ENCODE measurements around the gene UCN3.
"Not testable (repeated sequence)": the region's sequence is repeated elsewhere in the genome, so short reads cannot be mapped to it uniquely, and the experiment has no call there.

UCN3 gene

DNA sequence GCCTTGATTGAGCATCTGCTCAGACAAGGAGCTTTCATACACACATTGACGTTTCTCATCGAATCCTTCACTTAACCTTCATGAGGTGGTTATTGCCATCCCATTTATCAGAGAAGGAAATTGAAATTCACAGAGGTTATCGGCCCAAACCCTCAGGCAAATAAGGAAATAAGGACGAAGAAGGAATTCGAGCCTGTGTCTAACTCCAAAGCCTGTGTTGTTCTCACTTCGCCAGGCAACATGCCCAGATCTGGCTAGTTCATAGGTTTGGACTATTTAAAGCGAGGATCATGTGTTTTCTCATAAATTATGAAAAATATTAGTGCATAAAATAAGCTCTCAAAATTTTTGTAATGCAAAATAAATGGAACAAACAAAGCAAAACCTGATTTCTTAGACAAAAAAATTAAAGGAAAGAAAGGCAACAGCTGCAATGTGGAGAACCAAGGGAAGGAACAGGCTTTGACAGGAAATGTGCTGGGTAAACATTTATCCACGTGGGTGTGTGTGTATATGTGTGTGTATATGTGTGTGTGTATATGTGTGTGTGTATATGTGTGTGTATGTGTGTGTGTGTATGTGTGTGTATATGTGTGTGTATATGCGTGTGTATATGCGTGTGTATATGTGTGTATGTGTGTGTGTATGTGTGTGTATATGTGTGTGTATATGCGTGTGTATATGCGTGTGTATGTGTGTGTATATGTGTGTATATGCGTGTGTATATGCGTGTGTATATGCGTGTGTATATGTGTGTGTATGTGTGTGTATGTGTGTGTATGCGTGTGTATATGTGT, 4.8 kb downstream of the UCN3 start:
- no peak for DNase-seq (ENCODE audit: low spot score)

DNA sequence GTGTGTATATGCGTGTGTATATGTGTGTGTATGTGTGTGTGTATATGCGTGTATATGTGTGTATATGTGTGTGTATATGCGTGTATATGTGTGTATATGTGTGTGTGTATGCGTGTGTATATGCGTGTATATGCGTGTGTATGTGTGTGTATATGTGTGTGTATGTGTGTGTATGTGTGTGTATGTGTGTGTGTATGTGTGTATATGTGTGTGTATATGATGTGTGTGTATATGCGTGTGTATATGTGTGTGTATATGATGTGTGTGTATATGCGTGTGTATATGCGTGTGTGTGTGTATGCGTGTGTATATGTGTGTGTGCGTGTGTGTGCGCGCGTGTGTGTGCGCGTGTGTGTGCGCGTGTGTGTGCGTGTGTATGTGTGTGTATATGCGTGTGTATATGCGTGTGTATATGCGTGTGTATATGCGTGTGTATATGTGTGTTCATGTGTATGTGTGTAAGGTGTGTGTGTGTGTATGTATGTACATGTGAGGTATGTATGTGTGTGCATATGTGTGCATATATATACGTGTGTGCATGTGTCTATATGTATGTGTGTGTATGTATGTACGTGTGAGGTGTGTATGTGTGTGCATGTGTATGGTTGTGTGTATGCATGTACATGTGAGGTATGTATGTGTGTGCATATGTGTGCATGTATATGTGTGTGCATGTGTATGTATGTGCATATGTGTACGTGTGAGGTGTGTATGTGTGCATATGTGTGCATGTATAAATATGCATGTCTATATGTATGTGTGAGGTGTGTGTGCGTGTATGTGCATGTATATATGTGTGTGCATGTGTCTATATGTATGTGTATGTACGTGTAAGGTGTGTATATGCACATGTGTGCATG, 6.0 kb downstream of the UCN3 start:
- DNase-seq (ENCODE audit: low spot score): no peak

- DNase-seq (ENCODE audit: low spot score): no peak
Observed at GRCh38 chr10:5373307-5373706, 8.5 kb downstream of the UCN3 start.

DNA sequence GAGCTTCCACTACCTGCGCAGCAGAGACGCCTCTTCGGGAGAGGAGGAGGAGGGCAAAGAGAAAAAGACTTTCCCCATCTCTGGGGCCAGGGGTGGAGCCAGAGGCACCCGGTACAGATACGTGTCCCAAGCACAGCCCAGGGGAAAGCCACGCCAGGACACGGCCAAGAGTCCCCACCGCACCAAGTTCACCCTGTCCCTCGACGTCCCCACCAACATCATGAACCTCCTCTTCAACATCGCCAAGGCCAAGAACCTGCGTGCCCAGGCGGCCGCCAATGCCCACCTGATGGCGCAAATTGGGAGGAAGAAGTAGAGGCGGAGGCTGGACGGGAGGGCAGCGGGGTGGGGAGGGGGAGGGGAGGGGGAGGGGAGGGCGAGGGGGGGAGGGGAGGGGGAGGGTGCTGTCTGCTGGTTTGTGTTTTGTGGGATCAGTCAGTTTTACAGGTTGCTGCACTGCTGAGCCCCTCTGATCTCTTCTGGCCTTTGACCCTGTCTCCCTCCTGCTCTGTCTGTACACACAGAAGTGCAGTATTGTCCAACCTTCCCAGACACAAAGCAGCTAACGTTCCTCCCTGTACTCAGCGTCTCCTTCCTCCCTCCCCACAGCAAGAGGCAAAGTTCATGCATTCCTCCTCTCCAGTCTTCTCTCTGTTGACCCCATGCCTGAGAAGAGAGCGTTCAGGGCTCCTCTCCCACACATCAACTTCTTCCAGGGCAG, 9.3 kb downstream of the UCN3 start:
- DNase-seq (ENCODE audit: low spot score): no peak

GRCh38 chr10:5376450-5376849, 11.7 kb downstream of the UCN3 start:
- no peak for DNase-seq (ENCODE audit: low spot score)

DNA sequence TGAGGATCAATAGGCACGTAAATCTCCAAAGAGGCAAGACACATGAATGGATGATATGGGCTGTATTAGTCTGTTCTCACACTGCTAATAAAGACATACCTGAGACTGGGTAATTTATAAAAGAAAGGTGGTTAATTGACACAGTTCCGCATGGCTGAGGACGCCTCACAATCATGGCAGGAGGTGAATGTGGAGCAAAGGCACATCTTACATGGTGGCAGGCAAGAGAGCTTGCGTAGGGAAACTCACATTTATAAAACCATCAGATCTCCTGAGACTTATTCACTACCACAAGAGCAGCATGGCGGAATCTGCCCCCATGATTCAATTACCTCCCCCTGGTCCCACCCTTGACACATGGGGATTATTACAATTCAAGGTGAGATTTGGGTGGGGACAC, 14.4 kb downstream of the UCN3 start:
- not testable (repeated sequence) for DNase-seq (ENCODE audit: low spot score)

- not testable (repeated sequence) for DNase-seq (ENCODE audit: low spot score)
Observed at GRCh38 chr10:5380395-5380794, 15.6 kb downstream of the UCN3 start.

DNA sequence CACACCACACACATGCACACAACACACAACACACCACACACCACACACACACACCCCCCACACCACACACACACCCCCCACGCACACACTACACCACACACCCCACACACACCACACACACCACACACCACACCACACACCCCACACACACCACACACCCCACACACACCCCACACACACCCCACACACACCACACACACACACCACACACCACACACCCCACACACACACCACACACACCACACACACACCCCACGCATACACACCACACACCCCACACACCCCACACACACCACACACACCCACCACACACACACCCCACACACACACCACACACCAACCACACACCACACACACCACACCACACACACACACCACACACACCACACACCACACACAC, 16.4 kb downstream of the UCN3 start:
- DNase-seq (ENCODE audit: low spot score): no peak

DNA sequence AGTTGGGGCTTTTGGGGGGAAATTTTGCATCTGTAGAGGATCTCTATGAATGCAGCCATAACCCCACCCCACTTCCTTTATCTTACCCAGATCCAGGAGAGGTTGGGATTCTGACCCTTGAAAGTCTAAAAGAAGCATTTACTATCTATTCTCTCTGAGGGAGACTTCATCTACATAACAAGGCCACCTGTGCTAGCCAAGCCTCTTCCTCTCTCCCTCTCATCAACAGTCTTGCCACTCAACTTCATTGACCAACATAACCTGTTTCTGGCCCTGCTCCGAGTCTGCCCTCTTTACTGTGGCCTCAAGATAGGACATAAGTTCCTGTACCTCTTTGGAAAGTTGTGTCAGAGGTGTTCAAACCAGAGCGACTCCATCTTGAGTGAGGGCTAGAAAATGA, 20.5 kb downstream of the UCN3 start:
- DNase-seq (ENCODE audit: low spot score): no peak

- DNase-seq (ENCODE audit: low spot score): no peak
Observed at GRCh38 chr10:5387169-5387568, 22.4 kb downstream of the UCN3 start.

- no peak for DNase-seq (ENCODE audit: low spot score)
Observed at GRCh38 chr10:5390607-5391205, 25.9 kb downstream of the UCN3 start.

DNA sequence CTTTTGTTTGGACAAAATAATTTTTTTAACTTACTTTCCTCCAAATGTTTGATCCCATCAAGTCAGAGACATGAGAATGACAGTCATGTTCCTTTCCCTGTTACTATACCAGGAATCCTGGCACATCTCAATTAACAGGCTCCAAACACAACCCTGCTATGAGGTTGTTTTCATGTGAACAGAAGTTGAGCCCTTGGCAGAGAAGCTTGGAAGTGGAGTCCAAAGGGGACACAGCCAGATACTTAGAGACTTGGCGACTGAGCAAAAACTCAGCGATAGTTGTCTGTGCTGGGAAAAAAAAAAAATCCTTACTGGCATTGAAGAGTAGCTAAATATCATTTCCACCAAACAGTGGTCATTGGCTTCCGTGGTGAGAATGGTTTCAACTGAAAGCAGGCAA, 27.0 kb downstream of the UCN3 start:
- no peak for DNase-seq (ENCODE audit: low spot score)

DNA sequence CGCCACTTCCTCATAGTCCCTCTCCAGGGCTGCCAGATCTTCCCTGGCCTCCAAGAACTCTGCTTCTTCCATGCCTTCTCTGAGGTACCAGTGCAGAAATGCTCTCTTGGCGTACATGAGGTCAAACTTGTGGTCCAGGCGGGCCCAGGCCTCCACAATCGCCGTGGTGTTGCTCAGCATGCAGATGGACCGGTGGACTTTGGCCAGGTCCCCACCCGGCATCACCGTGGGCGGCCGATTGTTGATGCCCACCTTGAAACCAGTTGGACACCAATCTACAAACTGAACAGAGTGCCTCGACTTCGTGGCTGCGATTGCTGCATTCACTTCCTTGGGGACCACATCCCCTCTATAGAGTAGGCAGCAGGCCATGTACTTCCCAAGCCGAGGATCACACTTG, 28.8 kb downstream of the UCN3 start:
- DNase-seq (ENCODE audit: low spot score): no peak

- no peak for DNase-seq (ENCODE audit: low spot score)
Observed at GRCh38 chr10:5395168-5395567, 30.4 kb downstream of the UCN3 start.

- DNase-seq (ENCODE audit: low spot score): no peak
Observed at GRCh38 chr10:5396556-5397300, 32.0 kb downstream of the UCN3 start.

DNA sequence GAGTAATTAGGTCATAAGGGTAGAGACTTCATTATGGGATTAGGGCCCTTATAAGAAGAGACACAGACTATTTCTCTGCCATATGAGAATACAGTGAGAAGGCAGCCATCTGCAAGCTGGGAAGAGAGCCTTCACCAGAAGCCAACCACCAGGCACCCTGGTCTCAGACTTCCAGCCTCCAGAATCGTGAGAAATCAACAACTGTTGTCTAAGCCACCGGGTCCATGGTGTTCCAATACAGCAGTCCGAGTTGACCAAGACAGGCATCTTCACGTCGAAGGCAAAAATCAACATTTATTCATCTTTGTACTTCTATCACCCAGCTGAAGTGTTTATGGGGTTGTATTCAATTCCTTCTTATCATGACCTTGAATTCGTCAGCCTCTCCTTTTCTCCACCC, 34.6 kb downstream of the UCN3 start:
- DNase-seq (ENCODE audit: low spot score): no peak

DNA sequence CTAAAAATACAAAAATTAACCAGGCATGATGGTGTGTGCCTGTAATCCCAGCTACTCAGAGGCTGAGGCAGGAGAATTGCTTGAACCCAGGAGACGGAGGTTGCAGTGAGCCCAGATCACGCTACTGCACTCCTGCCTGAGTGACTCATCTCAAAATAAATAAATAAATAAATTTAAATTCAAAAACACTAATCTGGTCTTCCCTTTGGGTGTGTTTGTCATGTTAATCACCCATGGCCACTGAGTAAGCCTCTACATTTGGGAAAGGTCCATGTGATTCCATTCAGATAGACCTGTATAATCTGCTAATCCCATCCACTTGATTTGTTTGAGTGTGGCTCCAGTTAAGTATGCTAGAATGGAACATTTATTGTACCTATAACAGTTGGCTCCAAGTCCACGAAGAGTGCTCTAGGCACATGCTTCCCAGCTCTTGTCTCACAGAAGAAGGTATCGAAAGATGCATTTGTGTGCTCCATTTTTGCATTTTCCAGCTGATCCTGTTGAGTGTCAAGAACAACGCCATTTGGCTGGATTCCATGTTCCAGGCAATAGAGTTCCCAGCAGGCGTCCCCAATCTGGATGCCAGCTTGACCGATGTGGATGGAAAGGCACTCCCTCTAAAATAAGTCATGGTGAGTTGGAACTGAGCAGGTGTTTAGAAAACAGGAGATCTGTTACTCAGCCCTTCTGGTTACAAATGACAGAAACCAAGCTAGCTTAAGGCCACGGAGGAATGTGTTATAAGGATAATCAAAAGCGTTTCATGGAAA, 35.9 kb downstream of the UCN3 start:
- no peak for DNase-seq (ENCODE audit: low spot score)

DNA sequence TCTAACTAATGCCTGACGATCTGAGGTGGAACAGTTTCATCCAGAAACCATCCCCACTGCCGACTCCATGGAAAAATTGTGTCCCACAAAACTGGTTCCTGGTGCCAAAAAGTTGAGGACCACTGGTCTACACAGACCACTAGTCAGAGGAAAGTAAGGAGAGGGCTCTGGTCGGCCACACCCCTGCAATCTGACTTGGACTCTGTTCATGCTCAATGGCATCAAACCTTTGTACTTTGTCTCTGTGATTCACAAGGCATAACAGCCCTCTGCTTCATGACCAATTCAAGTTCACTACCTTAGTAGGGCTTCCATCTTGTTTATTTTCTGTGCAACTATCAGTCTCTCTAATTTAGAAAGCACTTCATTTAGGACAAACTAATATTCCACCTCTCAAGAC, 38.0 kb downstream of the UCN3 start:
- no peak for DNase-seq (ENCODE audit: low spot score)

GRCh38 chr10:5404208-5405041, 39.7 kb downstream of the UCN3 start, which contains the start of gene TUBAL3:
Gene TUBAL3 (minus strand): TSS chr10:5404828. CDS start chr10:5404792, 36 bp downstream.
- DNase-seq (ENCODE audit: low spot score): no peak

GRCh38 chr10:5406918-5407317, 42.2 kb downstream of the UCN3 start:
- DNase-seq (ENCODE audit: low spot score): no peak
